H1 (cell line): ENCODE results near the gene YARS2. TPM values are rescaled to one million over a fixed set of nuclear protein-coding genes. Genes with fewer than 3 reads are reported as not detected.

Experiments used
- CTCF ChIA-PET: fragments of 300-600 bp; sonication (Branson Sonifier 250); formaldehyde crosslinking; loops from one replicate; lab custom pipeline; 2021; ENCODE audit not compliant: partially characterized antibody; lab: Charles Lee
- POLR2A ChIA-PET: fragments of 300-600 bp; sonication (Branson Sonifier 250); formaldehyde crosslinking; loops from one replicate; lab custom pipeline; 2021; ENCODE audit warnings: inconsistent platforms; ENCODE audit not compliant: partially characterized antibody; lab: Charles Lee
- DNase-seq, 2 experiments: peaks; one replicate each; pipeline versions ENCODE4 v3.0.0 to v3.0.0-alpha.2; 2010 to 2022; ENCODE audit warnings: low spot score in 2 of 2, low read depth in 1 of 2, mixed read lengths in 1 of 2
- FAIRE-seq: peaks from 2 replicates; lab custom pipeline; 2011; peaks lifted over from hg19 to GRCh38; lab: Jason Lieb, UNC
- H2AFZ ChIP-seq: 2 replicates; pipeline ENCODE4 v1.8.1; 2012; ENCODE audit warnings: low read length, inconsistent platforms
- H2AK5ac ChIP-seq: 2 replicates; pipeline ENCODE4 v1.6.1; 2013; ENCODE audit warnings: low read depth, low read length
- H2BK120ac ChIP-seq: replicated peaks from 2 replicates; pipeline ENCODE3; 2013; ENCODE audit warnings: low read depth, low read length, inconsistent platforms
- H2BK12ac ChIP-seq: 2 replicates; pipeline ENCODE4 v1.6.1; 2013; ENCODE audit warnings: low read depth, low read length
- H2BK15ac ChIP-seq: 2 replicates; pipeline ENCODE4 v1.6.1; 2013; ENCODE audit warnings: low read length
- H2BK20ac ChIP-seq: 2 replicates; pipeline ENCODE4 v1.6.1; 2013; ENCODE audit warnings: low read length
- H2BK5ac ChIP-seq: 2 replicates; pipeline ENCODE4 v1.6.1; 2013; ENCODE audit warnings: low read depth, low read length
- H3K14ac ChIP-seq: 2 replicates; pipeline ENCODE4 v1.6.1; 2013; ENCODE audit warnings: inconsistent platforms; ENCODE audit not compliant: insufficient read length
- H3K18ac ChIP-seq: 2 replicates; pipeline ENCODE4 v1.6.1; 2013; ENCODE audit warnings: low read length; ENCODE audit errors: extremely low read depth
- H3K23ac ChIP-seq: 2 replicates; pipeline ENCODE4 v1.6.1; 2013; ENCODE audit warnings: inconsistent platforms; ENCODE audit not compliant: insufficient read length
- H3K23me2 ChIP-seq: 2 replicates; pipeline ENCODE4 v1.6.1; 2013; ENCODE audit warnings: low read depth, low read length
- H3K27ac ChIP-seq: 2 replicates; pipeline ENCODE4 v1.6.1; 2011; ENCODE audit warnings: low read depth, low read length, inconsistent platforms
- H3K27me3 ChIP-seq, 4 experiments: replicated peaks in 1 of 4; 1 replicate in 1 of 4; 2 replicates in 3 of 4; pipeline versions ENCODE4 v1.6.1 to v1.8.1; 2011 to 2013; ENCODE audit warnings: low read length in 3 of 4, mild to moderate bottlenecking in 3 of 4, inconsistent platforms in 2 of 4, mixed read lengths in 2 of 4, moderate library complexity in 1 of 4; ENCODE audit not compliant: control insufficient read depth in 3 of 4, insufficient read depth in 3 of 4; ENCODE audit errors: extremely low read depth in 1 of 4
- H3K36me3 ChIP-seq, 4 experiments: 2 replicates each; pipeline versions ENCODE4 v1.6.1 to v1.8.1; 2011 to 2013; ENCODE audit warnings: mild to moderate bottlenecking in 4 of 4, low read length in 3 of 4, moderate library complexity in 2 of 4, control low read depth in 1 of 4, inconsistent platforms in 1 of 4; ENCODE audit not compliant: insufficient read depth in 4 of 4, control insufficient read depth in 2 of 4
- H3K4ac ChIP-seq: replicated peaks from 2 replicates; pipeline ENCODE3; 2013; ENCODE audit warnings: low read length, low read depth, mixed read lengths, inconsistent platforms; ENCODE audit not compliant: insufficient read length
- H3K4me1 ChIP-seq, 4 experiments: replicated peaks in 1 of 4; 1 replicate in 1 of 4; 2 replicates in 3 of 4; pipeline versions ENCODE4 v1.6.1 to v1.8.1; 2011 to 2013; ENCODE audit warnings: low read length in 3 of 4, inconsistent platforms in 2 of 4, mixed read lengths in 1 of 4; ENCODE audit not compliant: insufficient read depth in 4 of 4, control insufficient read depth in 3 of 4
- H3K4me2 ChIP-seq, 2 experiments: 2 replicates each; pipeline versions ENCODE4 v1.6.1 to v1.8.1; 2011 to 2013; ENCODE audit warnings: low read depth in 2 of 2, low read length in 2 of 2, control low read depth in 1 of 2, inconsistent platforms in 1 of 2, mild to moderate bottlenecking in 1 of 2; ENCODE audit not compliant: insufficient read depth in 1 of 2
- H3K4me3 ChIP-seq, 4 experiments: fragments of 200-600, 300-600 bp in 1 of 4; sonication (generic), shearing (Covaris generic), sonication (Bioruptor Twin) in 1 of 4; 2 replicates each; pipeline versions ENCODE4 v1.5.1 to v1.8.1; 2011 to 2016; ENCODE audit warnings: low read length in 4 of 4, low read depth in 3 of 4, control low read depth in 2 of 4, inconsistent platforms in 2 of 4, mild to moderate bottlenecking in 2 of 4, mixed read lengths in 1 of 4, moderate library complexity in 1 of 4; ENCODE audit not compliant: insufficient read depth in 2 of 4; ENCODE audit errors: extremely low read depth in 1 of 4
- H3K56ac ChIP-seq: replicated peaks from 2 replicates; pipeline ENCODE3; 2013; ENCODE audit warnings: low read depth, mild to moderate bottlenecking, mixed read lengths, low read length, inconsistent platforms; ENCODE audit not compliant: insufficient read length
- H3K79me1 ChIP-seq: 2 replicates; pipeline ENCODE4 v1.6.1; 2013; ENCODE audit warnings: low read depth, low read length, control low read depth
- H3K79me2 ChIP-seq, 2 experiments: 2 replicates each; pipeline versions ENCODE4 v1.6.1 to v1.8.1; 2012 to 2013; ENCODE audit warnings: low read length in 2 of 2, mild to moderate bottlenecking in 2 of 2, inconsistent platforms in 1 of 2; ENCODE audit not compliant: insufficient read depth in 2 of 2, control insufficient read depth in 1 of 2
- H3K9ac ChIP-seq, 4 experiments: replicated peaks in 1 of 4; 1 replicate in 1 of 4; 2 replicates in 3 of 4; pipeline versions ENCODE4 v1.6.1 to v1.8.1; 2011 to 2013; ENCODE audit warnings: low read depth in 3 of 4, low read length in 3 of 4, control low read depth in 2 of 4, mild to moderate bottlenecking in 2 of 4, moderate library complexity in 2 of 4, inconsistent platforms in 1 of 4; ENCODE audit errors: extremely low read depth in 1 of 4
- H3K9me3 ChIP-seq, 2 experiments: 2 replicates each; pipeline versions ENCODE4 v1.6.1 to v1.8.1; 2012 to 2013; ENCODE audit warnings: mild to moderate bottlenecking in 2 of 2, moderate library complexity in 2 of 2, control low read depth in 1 of 2, inconsistent platforms in 1 of 2, low read depth in 1 of 2, low read length in 1 of 2, mixed read lengths in 1 of 2; ENCODE audit not compliant: insufficient read depth in 2 of 2
- H4K20me1 ChIP-seq, 2 experiments: replicated peaks in 1 of 2; 2 replicates each; pipeline versions ENCODE3 to v1.8.1; 2011 to 2013; ENCODE audit warnings: inconsistent platforms in 2 of 2, low read length in 2 of 2, mild to moderate bottlenecking in 1 of 2; ENCODE audit not compliant: insufficient read depth in 2 of 2, control insufficient read depth in 1 of 2
- H4K5ac ChIP-seq: 2 replicates; pipeline ENCODE4 v1.6.1; 2013; ENCODE audit warnings: low read length, low read depth, mixed read lengths, inconsistent platforms; ENCODE audit not compliant: insufficient read length
- H4K8ac ChIP-seq: 2 replicates; pipeline ENCODE4 v1.8.0; 2013; ENCODE audit warnings: mild to moderate bottlenecking, moderate library complexity, low read length, inconsistent platforms; ENCODE audit not compliant: insufficient read depth; ENCODE audit errors: extremely low read depth
- H4K91ac ChIP-seq: replicated peaks from 2 replicates; pipeline ENCODE3; 2013; ENCODE audit warnings: low read length, mixed read lengths, inconsistent platforms; ENCODE audit not compliant: insufficient read length
- JUN ChIP-seq: IDR thresholded peaks from 2 replicates; pipeline ENCODE4 v1.6.1; 2011; ENCODE audit warnings: low read depth, mild to moderate bottlenecking, improper control_type of control experiment, low read length
- SIRT6 ChIP-seq: IDR thresholded peaks from one replicate; pipeline ENCODE4 v1.7.1; 2012; ENCODE audit warnings: low read length, inconsistent platforms
- WGBS, 2 experiments: shearing (Covaris generic) in 1 of 2; methylation state at CpG; one replicate each; pipeline versions ENCODE4 v1.1.6 to v1.1.7; 2013 to 2015; ENCODE audit warnings: low lambda C conversion rate in 2 of 2, mixed read lengths in 2 of 2, inconsistent platforms in 1 of 2, low coverage in 1 of 2, missing lambda C conversion rate in 1 of 2; ENCODE audit not compliant: insufficient replicate concordance in 2 of 2, insufficient coverage in 1 of 2, insufficient read length in 1 of 2; ENCODE audit errors: extremely low coverage in 1 of 2, missing lambda C conversion rate in 1 of 2; 5-methylcytosine and 5-hydroxymethylcytosine counted together
- polyA plus RNA-seq, 7 experiments: library from polyadenylated mRNA; depleted of rRNA in 3 of 7; stranded (reverse) in 5 of 7; unstranded in 2 of 7; fragments of >200 nt in 5 of 7; fragments of 200-250 nt in 2 of 7; gene quantifications; 1 replicate in 5 of 7; 2 replicates in 1 of 7; 4 replicates in 1 of 7; pipeline versions ENCODE4 v1.2.1 to v1.2.3, GENCODE V29; 2011 to 2013; ENCODE audit warnings: missing spikeins in 2 of 7, mixed read lengths in 2 of 7
- total RNA-seq: library from RNA; stranded (reverse); fragmentation: NEBNext Ultra II Directional; extraction: Animal tissue kit (Norgen Biotek cat#: 25700); gene quantifications from 2 replicates; pipeline ENCODE4 v1.2.1, GENCODE V29; 2021

The YARS2 gene
- total and polyA plus RNA-seq, 2 of the 8 experiments (the other 6 are each of a cell fraction or from before 2014, with no cell fraction given): 29.9 to 41.4 TPM

- no peak overlapping the region for H4K5ac ChIP-seq
- ChIA-PET CTCF (interaction anchor here (5.2 kb wide), 1 partner anchor 13 kb away, joined by 30 read pairs; the partner anchor contains the start of gene YARS2), POLR2A (interaction anchor here (1.3 kb wide), 1 partner anchor 13 kb away, joined by 3 read pairs; the partner anchor contains the start of gene YARS2)
- no peak overlapping the region for H3K27ac ChIP-seq
- H3K27me3 ChIP-seq: no peaks in the 10 kb centered on the region
- no peak overlapping the region for H4K91ac ChIP-seq
- no peak overlapping the region for H3K4me2 ChIP-seq
- no peaks in the 10 kb centered on the region for H3K79me2 ChIP-seq
- H3K4me3 ChIP-seq: no peak overlapping the region
- no peak overlapping the region for H2BK5ac ChIP-seq
- no peaks in the 10 kb centered on the region for H3K9me3 ChIP-seq
- no peaks in the 10 kb centered on the region for H3K36me3 ChIP-seq
- H2AFZ ChIP-seq: no peak overlapping the region
- H3K23me2 ChIP-seq: no peaks in the 10 kb centered on the region
- H4K8ac ChIP-seq: no peak overlapping the region
- no peak overlapping the region for H3K4ac ChIP-seq
- no peak overlapping the region for H2BK15ac ChIP-seq
- H2BK20ac ChIP-seq: no peak overlapping the region
- TF ChIP-seq SIRT6: no peak
- no peak for TF ChIP-seq JUN
- TF ChIP-seq, all 59 proteins: peak for 0
- DNase-seq: no peak
- no peak for FAIRE-seq
- no peak overlapping the region for H3K18ac ChIP-seq
- H3K9ac ChIP-seq: no peak overlapping the region
- H3K14ac ChIP-seq: no peak overlapping the region
- H3K79me1 ChIP-seq: no peaks in the 10 kb centered on the region
- H3K4me1 ChIP-seq: no peaks in the 10 kb centered on the region
- H3K56ac ChIP-seq: no peak overlapping the region
- no peak overlapping the region for H2BK12ac ChIP-seq
- WGBS, 2 experiments: 62% methylated on average over 4 of the region's 4 CpGs; no CpG with 5 or more reads in 1 of the 2 experiments
- H4K20me1 ChIP-seq: no peaks in the 10 kb centered on the region
- no peak overlapping the region for H3K23ac ChIP-seq
- no peak overlapping the region for H2AK5ac ChIP-seq
- no peak overlapping the region for H2BK120ac ChIP-seq
Observed at GRCh38 chr12:32768518-32768917, 12.8 kb upstream of the YARS2 start.
